GM18511 (cell line): Measurements from ENCODE around the gene FAM43B.
"Not testable (repeated sequence)": the region's sequence is repeated elsewhere in the genome, so short reads cannot be mapped to it uniquely, and the experiment has no call there.

Experiments used
- ATAC-seq: cut with Tn5 transposase; IDR thresholded peaks from one replicate; pipeline ENCODE4 v1.9.1; 2021; ENCODE audit warnings: mild to moderate bottlenecking, moderate library complexity; ENCODE audit not compliant: unreplicated experiment

FAM43B gene, protein sequence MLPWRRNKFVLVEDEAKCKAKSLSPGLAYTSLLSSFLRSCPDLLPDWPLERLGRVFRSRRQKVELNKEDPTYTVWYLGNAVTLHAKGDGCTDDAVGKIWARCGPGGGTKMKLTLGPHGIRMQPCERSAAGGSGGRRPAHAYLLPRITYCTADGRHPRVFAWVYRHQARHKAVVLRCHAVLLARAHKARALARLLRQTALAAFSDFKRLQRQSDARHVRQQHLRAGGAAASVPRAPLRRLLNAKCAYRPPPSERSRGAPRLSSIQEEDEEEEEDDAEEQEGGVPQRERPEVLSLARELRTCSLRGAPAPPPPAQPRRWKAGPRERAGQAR

DNA sequence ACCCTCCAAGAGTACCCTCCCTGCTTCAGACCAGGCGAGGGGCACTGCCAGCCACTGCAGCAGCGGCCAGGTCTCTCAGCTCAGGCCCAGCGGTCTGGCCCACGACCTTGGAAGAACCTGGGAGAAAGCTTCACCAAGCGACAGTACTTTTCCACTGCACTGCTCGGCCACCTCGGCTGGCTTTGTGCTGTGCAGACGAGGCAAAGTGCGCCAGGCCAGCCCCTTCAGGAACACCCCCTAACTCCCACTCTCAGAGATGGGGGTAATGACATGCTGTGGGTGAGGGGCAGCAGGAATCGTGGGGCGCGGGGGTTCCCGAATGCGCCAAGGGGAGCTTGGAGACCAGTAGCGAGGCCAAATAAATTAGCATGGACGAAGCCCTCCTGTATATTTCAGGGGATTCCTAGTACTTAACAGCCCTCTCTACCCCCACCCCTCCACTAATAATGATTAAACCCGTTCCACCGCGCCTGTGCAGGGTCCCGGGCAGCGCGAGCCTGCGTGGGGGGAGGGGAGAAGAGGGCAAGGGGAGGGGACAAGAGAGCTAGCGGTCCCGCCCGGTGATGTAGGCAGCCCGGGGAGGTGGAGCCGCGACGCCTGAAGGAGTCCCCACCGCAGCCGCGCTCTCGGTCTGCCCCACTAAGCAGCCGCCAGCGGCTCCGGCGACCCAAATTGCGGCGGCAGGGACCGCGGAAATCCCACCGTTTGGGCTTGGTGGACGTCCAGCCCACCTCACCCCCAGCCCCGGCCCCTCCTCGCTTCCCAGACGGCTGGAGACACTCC is at the start of gene FAM43B:
FAM43B (plus strand) TSS at position 629 of the 783 bp plus-strand sequence. CDS start 401 bp downstream, outside the sequence.
- ATAC-seq, result no peak

- ATAC-seq, result no peak
Observed at GRCh38 chr1:20505488-20505887, 46.9 kb upstream of the FAM43B start.

GRCh38 chr1:20507248-20507563 is 45.2 kb upstream of the FAM43B start:
- no peak for ATAC-seq

GRCh38 chr1:20507564-20508410 is 44.6 kb upstream of the FAM43B start, which contains the start of gene MUL1:
TSS of gene MUL1 (minus strand) at chr1:20508151. CDS start at chr1:20508024, 127 bp downstream.
- ATAC-seq, result peak; percentile 93

- no peak for ATAC-seq
Observed at GRCh38 chr1:20508411-20508771, 44.0 kb upstream of the FAM43B start.

- ATAC-seq, result no peak
Observed at GRCh38 chr1:20511518-20512428, 40.6 kb upstream of the FAM43B start.

DNA sequence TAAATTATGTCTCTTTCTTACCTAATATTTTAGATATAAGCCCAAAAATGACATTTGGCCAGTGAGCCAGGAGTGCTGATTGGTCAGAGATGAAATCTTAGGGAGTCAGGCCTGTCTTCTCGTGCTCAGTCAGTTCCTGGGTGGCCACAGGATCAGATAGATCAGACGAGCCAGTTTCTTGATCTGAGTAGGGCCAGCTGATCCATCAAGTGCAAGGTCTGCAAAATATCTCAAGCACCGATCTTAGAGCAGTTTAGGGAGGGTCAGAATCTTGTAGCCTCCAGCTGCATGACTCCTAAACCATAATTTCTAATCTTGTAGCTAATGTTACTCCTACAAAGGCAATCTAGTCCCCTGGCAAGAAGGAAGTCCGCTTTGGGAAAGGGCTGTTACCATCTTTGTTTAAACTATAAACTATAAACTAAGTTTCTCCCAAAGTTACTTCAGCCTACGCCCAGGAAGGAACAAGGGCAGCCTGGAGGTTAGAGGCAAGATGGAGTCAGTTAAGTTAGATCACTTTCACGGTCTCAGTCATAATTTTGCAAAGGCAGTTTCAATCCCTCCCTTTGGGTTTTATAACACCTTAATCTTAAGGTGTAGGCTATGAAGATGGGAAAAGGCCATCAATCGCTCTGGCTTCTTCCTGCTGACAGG is 32.6 kb upstream of the FAM43B start:
- not testable (repeated sequence) for ATAC-seq

- ATAC-seq, result no peak
Observed at GRCh38 chr1:20521960-20522861, 30.2 kb upstream of the FAM43B start.

DNA sequence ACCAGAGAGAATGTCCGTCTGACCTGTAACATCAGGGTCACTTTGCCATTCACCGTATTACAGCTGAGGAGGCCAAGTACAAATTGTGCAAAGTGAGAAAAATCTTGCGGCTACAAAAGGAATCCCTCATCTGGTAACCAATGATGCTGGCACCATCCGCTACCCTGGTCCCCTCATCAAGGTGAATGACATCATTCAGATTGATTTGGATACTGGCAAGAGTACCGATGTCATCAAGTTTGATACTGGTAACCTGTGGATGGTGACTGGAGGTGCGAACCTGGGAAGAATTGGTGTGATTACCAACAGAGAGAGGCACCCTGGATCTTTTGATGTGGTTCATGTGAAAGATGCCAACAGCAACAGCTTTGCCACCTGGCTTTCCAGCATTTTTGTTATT is 26.1 kb upstream of the FAM43B start:
- ATAC-seq, result no peak

DNA sequence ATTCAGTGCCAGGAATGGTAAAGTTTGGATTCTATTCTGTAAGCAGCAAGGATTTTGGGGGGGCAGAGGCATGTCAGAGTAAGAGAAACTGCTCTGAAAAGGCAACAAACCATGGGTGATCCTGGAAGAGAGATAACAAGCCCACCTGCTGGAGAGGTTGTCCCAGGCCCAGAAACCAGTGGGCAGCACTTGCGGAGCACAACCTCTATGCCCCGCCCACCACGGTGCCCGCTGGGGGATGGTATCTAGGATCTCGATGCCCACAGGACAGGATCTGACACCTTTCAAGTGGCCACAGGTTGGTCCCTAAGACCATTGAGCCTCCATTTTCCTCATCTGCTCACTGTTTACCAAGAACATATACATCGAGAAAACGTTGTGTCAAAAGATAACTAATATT is 24.2 kb upstream of the FAM43B start:
- no peak for ATAC-seq

GRCh38 chr1:20530306-20530705 is 22.1 kb upstream of the FAM43B start:
- no peak for ATAC-seq

DNA sequence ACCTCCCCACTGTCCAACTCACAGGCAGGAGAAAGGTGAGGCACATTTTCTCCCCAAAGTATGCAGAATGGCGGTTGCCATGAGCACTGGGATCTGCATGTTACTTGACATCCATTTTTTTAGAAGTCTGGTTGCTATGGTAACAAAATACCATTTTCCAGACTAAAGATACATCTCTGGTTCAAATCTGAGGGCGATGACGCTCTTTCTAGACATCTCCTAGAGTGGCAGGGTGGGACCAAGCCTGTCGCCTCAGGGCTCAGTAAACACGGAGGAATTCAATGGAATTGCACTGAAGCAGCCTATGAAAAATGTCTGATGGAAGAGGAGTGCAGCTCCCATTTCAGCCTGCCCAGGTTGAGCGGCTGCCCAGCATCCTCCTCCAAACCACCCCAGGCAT is 21.5 kb upstream of the FAM43B start:
- ATAC-seq, result no peak

DNA sequence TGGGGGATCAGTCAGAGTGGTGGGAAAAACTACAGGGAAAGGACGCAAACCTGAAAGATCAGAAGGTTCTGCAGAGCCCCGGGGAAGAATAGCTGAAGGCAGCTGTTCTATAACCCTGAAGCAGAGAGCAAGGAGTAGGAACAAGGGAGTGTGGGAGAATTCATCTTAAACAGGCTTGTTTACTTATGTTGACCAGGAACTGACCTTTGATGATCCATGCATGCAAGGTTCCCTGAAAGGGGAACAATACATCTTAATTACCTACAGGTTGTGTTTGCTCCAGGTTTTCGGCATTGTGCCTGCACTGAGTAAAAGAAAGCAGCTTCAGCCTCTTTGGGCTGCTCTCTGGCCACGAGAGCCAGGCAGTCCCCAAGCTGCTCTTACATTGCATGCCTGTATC is 18.7 kb upstream of the FAM43B start:
- no peak for ATAC-seq

- ATAC-seq, result no peak
Observed at GRCh38 chr1:20534659-20535417, 17.5 kb upstream of the FAM43B start.

DNA sequence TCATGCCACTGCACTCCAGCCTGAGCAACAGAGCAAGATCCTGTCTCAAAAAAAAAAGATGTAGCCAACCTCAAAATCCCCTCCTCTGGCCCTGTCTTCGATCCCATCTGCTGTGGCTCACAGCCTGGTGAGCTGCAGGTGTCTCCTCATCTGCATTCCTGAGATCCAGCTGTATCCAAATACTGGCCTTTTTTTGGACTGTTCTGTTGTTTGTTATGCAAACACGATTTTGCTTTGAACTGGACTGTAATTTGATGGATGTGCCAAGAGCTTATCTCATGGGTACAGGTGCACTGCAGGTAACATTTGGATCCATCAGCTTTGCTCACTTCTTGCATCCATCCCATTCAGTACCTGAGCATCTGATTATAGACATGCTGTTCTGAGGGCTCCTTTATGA is 14.1 kb upstream of the FAM43B start:
- ATAC-seq, result no peak

- ATAC-seq, result no peak
Observed at GRCh38 chr1:20538760-20539551, 13.4 kb upstream of the FAM43B start.

- ATAC-seq, result no peak
Observed at GRCh38 chr1:20540281-20540680, 12.1 kb upstream of the FAM43B start.
